VCaP (cell line): ENCODE data around the gene CCT3.
"Not testable (repeated sequence)": the region's sequence is repeated elsewhere in the genome, so short reads cannot be mapped to it uniquely, and the experiment has no call there.

Experiments
- H3K27ac ChIP-seq: fragments of 450-650 bp; 2 replicates; pipeline ENCODE4 v1.5.1; 2017
- TF ChIP-seq, protein P1 (sequence below): fragments of 450-650 bp; conservative IDR thresholded peaks from 2 replicates; pipeline ENCODE4 v1.5.1; 2017; ENCODE audit warnings: mild to moderate bottlenecking, moderate library complexity

Gene CCT3

GRCh38 chr1:156342166-156342955 lies 4.3 kb upstream of the CCT3 start:
- TF ChIP-seq, protein P1, sequence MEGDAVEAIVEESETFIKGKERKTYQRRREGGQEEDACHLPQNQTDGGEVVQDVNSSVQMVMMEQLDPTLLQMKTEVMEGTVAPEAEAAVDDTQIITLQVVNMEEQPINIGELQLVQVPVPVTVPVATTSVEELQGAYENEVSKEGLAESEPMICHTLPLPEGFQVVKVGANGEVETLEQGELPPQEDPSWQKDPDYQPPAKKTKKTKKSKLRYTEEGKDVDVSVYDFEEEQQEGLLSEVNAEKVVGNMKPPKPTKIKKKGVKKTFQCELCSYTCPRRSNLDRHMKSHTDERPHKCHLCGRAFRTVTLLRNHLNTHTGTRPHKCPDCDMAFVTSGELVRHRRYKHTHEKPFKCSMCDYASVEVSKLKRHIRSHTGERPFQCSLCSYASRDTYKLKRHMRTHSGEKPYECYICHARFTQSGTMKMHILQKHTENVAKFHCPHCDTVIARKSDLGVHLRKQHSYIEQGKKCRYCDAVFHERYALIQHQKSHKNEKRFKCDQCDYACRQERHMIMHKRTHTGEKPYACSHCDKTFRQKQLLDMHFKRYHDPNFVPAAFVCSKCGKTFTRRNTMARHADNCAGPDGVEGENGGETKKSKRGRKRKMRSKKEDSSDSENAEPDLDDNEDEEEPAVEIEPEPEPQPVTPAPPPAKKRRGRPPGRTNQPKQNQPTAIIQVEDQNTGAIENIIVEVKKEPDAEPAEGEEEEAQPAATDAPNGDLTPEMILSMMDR, result no peak

GRCh38 chr1:156337888-156338179 lies 258 bp downstream of the CCT3 start:
- TF ChIP-seq, protein P1, result no peak
- H3K27ac ChIP-seq, result peak overlapping the region; percentile 91

More at GRCh38 chr1:156342166-156342955, 4.3 kb upstream of the CCT3 start:
- no peak overlapping the region for H3K27ac ChIP-seq

- peak overlapping the region; percentile 91 for H3K27ac ChIP-seq
Measured at GRCh38 chr1:156337052-156337887, 822 bp downstream of the CCT3 start.

GRCh38 chr1:156336242-156336641 lies 1.9 kb downstream of the CCT3 start:
- peak overlapping the region; percentile 91; the same call in 1 of the 2 replicates for H3K27ac ChIP-seq
- TF ChIP-seq, protein P1, result peak; percentile 64

More at GRCh38 chr1:156337052-156337887, 822 bp downstream of the CCT3 start:
- TF ChIP-seq, protein P1, result no peak

GRCh38 chr1:156323179-156323578 lies 14.9 kb downstream of the CCT3 start:
- H3K27ac ChIP-seq, result not testable (repeated sequence)

DNA sequence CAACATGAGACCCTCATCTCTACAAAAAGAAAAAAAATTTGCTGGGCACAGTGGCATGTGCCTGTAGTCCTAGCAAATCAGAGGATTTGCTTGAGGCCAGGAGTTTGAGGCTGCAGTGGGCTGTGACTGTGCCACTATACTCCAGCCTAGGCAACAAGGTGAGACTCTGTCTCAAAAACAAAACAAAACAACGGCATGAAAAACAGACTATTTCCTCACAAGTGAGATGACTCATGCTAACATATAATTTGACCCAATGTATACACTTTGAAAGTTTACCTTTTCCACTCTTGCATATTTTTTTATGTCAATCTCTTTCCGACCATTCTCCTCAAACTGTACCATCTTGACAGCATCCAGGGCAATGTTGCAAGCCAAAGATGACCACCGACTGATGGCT lies 17.5 kb downstream of the CCT3 start:
- H3K27ac ChIP-seq, result no peak overlapping the region
- TF ChIP-seq, protein P1, result no peak

GRCh38 chr1:156319664-156320063 lies 18.4 kb downstream of the CCT3 start:
- no peak overlapping the region for H3K27ac ChIP-seq
- TF ChIP-seq, protein P1, result peak; percentile 74
